H9 (cell line): ENCODE results near the gene GSTA5. TPM values are rescaled to one million over a fixed set of nuclear protein-coding genes. Genes with fewer than 3 reads are reported as not detected.
"Not testable (repeated sequence)": the region's sequence is repeated elsewhere in the genome, so short reads cannot be mapped to it uniquely, and the experiment has no call there.

Experiments used
- DNase-seq: peaks from one replicate; pipeline ENCODE4 v3.0.0-alpha.2; 2017
- H2AFZ ChIP-seq: one replicate; pipeline ENCODE4 v1.6.1; 2013; ENCODE audit warnings: mild to moderate bottlenecking, low read length, control low read depth, moderate library complexity
- H2AK5ac ChIP-seq: 2 replicates; pipeline ENCODE4 v1.6.1; 2013; ENCODE audit warnings: low read length, control low read depth, mixed read lengths; ENCODE audit not compliant: insufficient read length
- H2BK120ac ChIP-seq: one replicate; pipeline ENCODE4 v1.6.1; 2013; ENCODE audit warnings: low read depth, mild to moderate bottlenecking, low read length, control low read depth, inconsistent platforms; ENCODE audit not compliant: poor library complexity, severe bottlenecking
- H2BK12ac ChIP-seq: 2 replicates; pipeline ENCODE4 v1.6.1; 2013; ENCODE audit warnings: low read length, control low read depth, mixed read lengths, low read depth; ENCODE audit not compliant: insufficient read length
- H2BK15ac ChIP-seq: 2 replicates; pipeline ENCODE4 v1.6.1; 2013; ENCODE audit warnings: low read depth, low read length, control low read depth
- H2BK20ac ChIP-seq: one replicate; pipeline ENCODE4 v1.6.1; 2013; ENCODE audit warnings: low read depth, mild to moderate bottlenecking, low read length, control low read depth, inconsistent platforms; ENCODE audit not compliant: poor library complexity, severe bottlenecking
- H2BK5ac ChIP-seq: 2 replicates; pipeline ENCODE4 v1.6.1; 2013; ENCODE audit warnings: low read length, control low read depth, mixed read lengths; ENCODE audit not compliant: insufficient read length
- H3K14ac ChIP-seq: 2 replicates; pipeline ENCODE4 v1.6.1; 2013; ENCODE audit warnings: low read length, control low read depth; ENCODE audit not compliant: insufficient read depth
- H3K18ac ChIP-seq: 2 replicates; pipeline ENCODE4 v1.6.1; 2013; ENCODE audit warnings: low read depth, mild to moderate bottlenecking, mixed read lengths, low read length, control low read depth; ENCODE audit not compliant: insufficient read length
- H3K23ac ChIP-seq: 2 replicates; pipeline ENCODE4 v1.6.1; 2013; ENCODE audit warnings: low read length, control low read depth, mixed read lengths, low read depth; ENCODE audit not compliant: insufficient read length
- H3K23me2 ChIP-seq: 2 replicates; pipeline ENCODE4 v1.6.1; 2013; ENCODE audit warnings: low read depth, mild to moderate bottlenecking, mixed read lengths, low read length, control low read depth; ENCODE audit not compliant: insufficient read length, poor library complexity, severe bottlenecking
- H3K27ac ChIP-seq: 2 replicates; pipeline ENCODE4 v1.5.1; 2013; ENCODE audit warnings: low read length, control low read depth, mixed read lengths, low read depth; ENCODE audit not compliant: insufficient read length
- H3K27me3 ChIP-seq: 2 replicates; pipeline ENCODE4 v1.6.1; 2013; ENCODE audit warnings: low read length, control low read depth, inconsistent platforms; ENCODE audit not compliant: insufficient read depth
- H3K4ac ChIP-seq: 2 replicates; pipeline ENCODE4 v1.6.1; 2013; ENCODE audit warnings: low read depth, mild to moderate bottlenecking, control low read depth, inconsistent platforms, low read length, moderate library complexity
- H3K4me1 ChIP-seq: 2 replicates; pipeline ENCODE4 v1.6.1; 2013; ENCODE audit warnings: low read length, control low read depth, inconsistent platforms; ENCODE audit not compliant: insufficient read depth
- H3K4me2 ChIP-seq: 2 replicates; pipeline ENCODE4 v1.6.1; 2013; ENCODE audit warnings: low read length, control low read depth, mixed read lengths; ENCODE audit not compliant: insufficient read length, insufficient read depth
- H3K56ac ChIP-seq: 2 replicates; pipeline ENCODE4 v1.6.1; 2013; ENCODE audit warnings: low read depth, mild to moderate bottlenecking, mixed read lengths, low read length, control low read depth; ENCODE audit not compliant: insufficient read length
- H3K79me1 ChIP-seq: 2 replicates; pipeline ENCODE4 v1.6.1; 2013; ENCODE audit warnings: low read depth, mild to moderate bottlenecking, moderate library complexity, low read length, control low read depth, inconsistent platforms; ENCODE audit not compliant: insufficient read depth, poor library complexity, severe bottlenecking
- H3K79me2 ChIP-seq: 2 replicates; pipeline ENCODE4 v1.6.1; 2013; ENCODE audit warnings: low read length, control low read depth, inconsistent platforms; ENCODE audit not compliant: insufficient read depth
- H3K9ac ChIP-seq: 2 replicates; pipeline ENCODE4 v1.6.1; 2013; ENCODE audit warnings: low read length, control low read depth, mixed read lengths; ENCODE audit not compliant: insufficient read length; ENCODE audit errors: extremely low read depth
- H3K9me3 ChIP-seq: one replicate; pipeline ENCODE4 v1.6.1; 2013; ENCODE audit warnings: low read depth, low read length, inconsistent platforms; ENCODE audit not compliant: control insufficient read depth
- H3T11ph ChIP-seq: one replicate; pipeline ENCODE4 v1.6.1; 2013; ENCODE audit warnings: mild to moderate bottlenecking, low read length, control low read depth, inconsistent platforms
- H4K20me1 ChIP-seq: one replicate; pipeline ENCODE4 v1.6.1; 2013; ENCODE audit not compliant: control insufficient read depth, insufficient read length, insufficient read depth
- H4K5ac ChIP-seq: 2 replicates; pipeline ENCODE4 v1.6.1; 2013; ENCODE audit warnings: low read depth, mild to moderate bottlenecking, mixed read lengths, low read length, control low read depth; ENCODE audit not compliant: insufficient read length
- H4K8ac ChIP-seq: replicated peaks from 2 replicates; pipeline ENCODE4 v1.6.1; 2013; ENCODE audit warnings: low read length, control low read depth, mixed read lengths, low read depth; ENCODE audit not compliant: insufficient read length
- H4K91ac ChIP-seq: 2 replicates; pipeline ENCODE4 v1.6.1; 2013; ENCODE audit warnings: low read depth, mild to moderate bottlenecking, moderate library complexity, mixed read lengths, low read length, control low read depth; ENCODE audit not compliant: insufficient read length
- H3K27ac Mint-ChIP-seq, 3 experiments: 2 replicates in 2 of 3; 3 replicates in 1 of 3; pipeline ENCODE4 v1.8.0; 2020 to 2021; ENCODE audit warnings: mixed read lengths in 3 of 3, mild to moderate bottlenecking in 1 of 3, moderate library complexity in 1 of 3
- H3K27me3 Mint-ChIP-seq: 2 replicates; pipeline ENCODE4 v1.8.0; 2021; ENCODE audit warnings: low read depth, mild to moderate bottlenecking, moderate library complexity, mixed read lengths
- H3K36me3 Mint-ChIP-seq, 3 experiments: 2 replicates in 2 of 3; 3 replicates in 1 of 3; pipeline ENCODE4 v1.8.0; 2020 to 2021; ENCODE audit warnings: low read depth in 3 of 3, mixed read lengths in 3 of 3; ENCODE audit not compliant: insufficient read depth in 1 of 3
- H3K4me1 Mint-ChIP-seq, 2 experiments: 2 replicates each; pipeline ENCODE4 v1.8.0; 2020; ENCODE audit warnings: mixed read lengths in 2 of 2
- H3K4me3 Mint-ChIP-seq, 2 experiments: 2 replicates in 1 of 2; 3 replicates in 1 of 2; pipeline ENCODE4 v1.8.0; 2020 to 2021; ENCODE audit warnings: mild to moderate bottlenecking in 2 of 2, mixed read lengths in 2 of 2, moderate library complexity in 1 of 2
- H3K9me3 Mint-ChIP-seq, 2 experiments: 2 replicates in 1 of 2; 3 replicates in 1 of 2; pipeline ENCODE4 v1.8.0; 2020; ENCODE audit warnings: mild to moderate bottlenecking in 2 of 2, mixed read lengths in 2 of 2, moderate library complexity in 1 of 2
- CTCF ChIP-seq: fragments of 200-600 bp; sonication (generic); conservative IDR thresholded peaks from 3 replicates; pipeline ENCODE4 v1.8.0; 2021; ENCODE audit warnings: antibody characterized with exemption, mild to moderate bottlenecking
- WGBS: extraction: QIAGEN DNeasy Blood & Tissue Kit; methylation state at CpG from one replicate; pipeline ENCODE4 v1.1.7; 2013; ENCODE audit warnings: missing lambda C conversion rate, low lambda C conversion rate, mixed read lengths; ENCODE audit not compliant: insufficient read length; ENCODE audit errors: extremely low coverage; 5-methylcytosine and 5-hydroxymethylcytosine counted together
- total RNA-seq: library from RNA; stranded (reverse); gene quantifications from 2 replicates; pipeline ENCODE4 v1.2.1, GENCODE V29; 2021

GSTA5 gene
- total RNA-seq, 1 experiment from 2014 or later, result not detected

DNA sequence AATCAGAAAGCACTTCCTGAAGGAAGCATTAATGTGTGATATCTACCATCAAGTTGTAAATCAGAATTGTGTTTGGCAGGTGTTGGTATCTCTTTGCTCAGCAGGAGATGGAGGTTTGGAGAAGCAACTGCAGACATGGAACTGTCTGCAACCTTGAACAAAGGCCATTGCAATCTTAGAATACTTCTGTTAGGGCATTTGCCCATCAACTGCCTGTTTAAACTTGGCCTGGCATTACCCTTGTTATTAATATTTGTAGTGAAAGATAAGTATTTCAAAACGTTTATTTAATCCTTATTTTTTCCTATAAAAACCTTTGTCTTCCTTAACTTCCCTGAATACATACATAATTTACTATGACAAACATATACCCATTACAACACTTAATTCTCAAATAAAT is 14.1 kb downstream of the GSTA5 start:
- Histone ChIP-seq H2BK120ac (no peak overlapping the region), H3K27me3 (no peaks in the 10 kb centered on the region), H3K23me2 (no peaks in the 10 kb centered on the region), H4K91ac (no peak overlapping the region), H4K5ac (no peak overlapping the region), H2BK15ac (no peak overlapping the region), H3K27ac (no peak overlapping the region), H3K18ac (no peak overlapping the region), H4K8ac (no peak overlapping the region), H3K9me3 (no peaks in the 10 kb centered on the region), H3K4ac (no peak overlapping the region), H4K20me1 (no peaks in the 10 kb centered on the region), H3K14ac (no peak overlapping the region), H3K23ac (no peak overlapping the region), H2AFZ (no peak overlapping the region), H3K9ac (no peak overlapping the region), H2AK5ac (no peak overlapping the region), H3K56ac (no peak overlapping the region), H3K79me2 (no peaks in the 10 kb centered on the region), H3K4me2 (no peak overlapping the region), H3K79me1 (no peaks in the 10 kb centered on the region), H3T11ph (no peak overlapping the region), H3K4me1 (no peaks in the 10 kb centered on the region), H2BK12ac (no peak overlapping the region), H2BK20ac (no peak overlapping the region), H2BK5ac (no peak overlapping the region)
- WGBS, result no CpG with 5 or more reads among the region's 1 CpG
- no peak for TF ChIP-seq CTCF
- peaks cover 5 to 19% (median 9%) of the 10 kb centered on the region in 3 experiments for H3K36me3 Mint-ChIP-seq
- H3K9me3 Mint-ChIP-seq, result peaks cover 24 to 33% of the 10 kb centered on the region in 2 experiments
- DNase-seq, result no peak
- H3K4me1 Mint-ChIP-seq, result no peaks in the 10 kb centered on the region
- peaks cover 3% of the 10 kb centered on the region; the same call in 1 of the 2 replicates for H3K27me3 Mint-ChIP-seq
- H3K4me3 Mint-ChIP-seq, result no peak overlapping the region
- H3K27ac Mint-ChIP-seq, result no peak overlapping the region

- H3K14ac ChIP-seq, H3K9me3 ChIP-seq, H2BK15ac ChIP-seq, DNase-seq, H3K4me3 Mint-ChIP-seq, H3K4me1 ChIP-seq, H2BK12ac ChIP-seq, H2BK20ac ChIP-seq, H3K27ac ChIP-seq, H3K79me2 ChIP-seq, H3K27ac Mint-ChIP-seq, H2AFZ ChIP-seq, H3K4ac ChIP-seq, H2BK120ac ChIP-seq, H3K18ac ChIP-seq, H3K27me3 Mint-ChIP-seq, H3K27me3 ChIP-seq, H3K23ac ChIP-seq, H3K4me2 ChIP-seq, H3K23me2 ChIP-seq, H2BK5ac ChIP-seq, H3T11ph ChIP-seq, H4K91ac ChIP-seq, H2AK5ac ChIP-seq, H3K4me1 Mint-ChIP-seq, H4K8ac ChIP-seq, H3K9ac ChIP-seq, H4K20me1 ChIP-seq, H4K5ac ChIP-seq, H3K79me1 ChIP-seq, H3K56ac ChIP-seq: not testable (repeated sequence)
- Mint-ChIP-seq H3K36me3 (peaks cover 5 to 19% (median 9%) of the 10 kb centered on the region in 3 experiments), H3K9me3 (peaks cover 25 to 34% of the 10 kb centered on the region in 2 experiments)
- WGBS, result no CpG with 5 or more reads among the region's 4 CpGs
These were observed 14.6 kb downstream of the GSTA5 start for GRCh38 chr6:52825900-52826459.
